Neural cell (in vitro differentiated cells): ENCODE results near the gene ASPHD1. TPM values are rescaled to one million over a fixed set of nuclear protein-coding genes. Genes with fewer than 3 reads are reported as not detected.
"Not testable (repeated sequence)": the region's sequence is repeated elsewhere in the genome, so short reads cannot be mapped to it uniquely, and the experiment has no call there.

Experiments used
- H2AFZ ChIP-seq: fragments of 200-600, 300-800 bp; sonication (generic), shearing (Covaris generic); 2 replicates; pipeline ENCODE4 v1.6.0; 2014; ENCODE audit warnings: low read depth, mild to moderate bottlenecking, antibody characterized with exemption, low read length, moderate library complexity
- H3F3A ChIP-seq: fragments of 200-600 bp; shearing (Covaris generic); 2 replicates; pipeline ENCODE4 v1.6.1; 2016; ENCODE audit warnings: mild to moderate bottlenecking, moderate library complexity, mixed read lengths, antibody characterized with exemption, low read length; ENCODE audit not compliant: insufficient read depth, poor library complexity, severe bottlenecking
- H3K27ac ChIP-seq: fragments of 200-600, 300-800 bp; sonication (generic), shearing (Covaris generic); 2 replicates; pipeline ENCODE4 v1.5.1; 2014; ENCODE audit warnings: mild to moderate bottlenecking, low read length, moderate library complexity
- H3K27me3 ChIP-seq: fragments of 300-800, 200-600 bp; sonication (generic), shearing (Covaris generic); 2 replicates; pipeline ENCODE4 v1.6.0; 2014; ENCODE audit warnings: mild to moderate bottlenecking, low read depth, low read length, moderate library complexity; ENCODE audit not compliant: insufficient read depth
- H3K36me3 ChIP-seq: fragments of 300-800, 200-600 bp; sonication (generic), shearing (Covaris generic); 2 replicates; pipeline ENCODE4 v1.5.1; 2014; ENCODE audit warnings: mild to moderate bottlenecking, antibody characterized with exemption, low read length, moderate library complexity; ENCODE audit not compliant: insufficient read depth
- H3K4me2 ChIP-seq: fragments of 300-800, 200-600 bp; sonication (generic), shearing (Covaris generic); 2 replicates; pipeline ENCODE4 v1.6.0; 2014; ENCODE audit warnings: mild to moderate bottlenecking, low read length
- H3K4me3 ChIP-seq: fragments of 300-800, 200-600 bp; sonication (generic), shearing (Covaris generic); 2 replicates; pipeline ENCODE4 v1.5.1; 2014; ENCODE audit warnings: mild to moderate bottlenecking, low read length, moderate library complexity
- H3K79me2 ChIP-seq: fragments of 200-600 bp; shearing (Covaris generic); replicated peaks from 2 replicates; pipeline ENCODE4 v1.6.0; 2014; ENCODE audit warnings: mild to moderate bottlenecking, low read length, moderate library complexity; ENCODE audit not compliant: insufficient read depth
- H3K9ac ChIP-seq: fragments of 300-800, 200-600 bp; sonication (generic), shearing (Covaris generic); 2 replicates; pipeline ENCODE4 v1.6.1; 2016; ENCODE audit warnings: mild to moderate bottlenecking, low read length, mixed read lengths
- H3K9me2 ChIP-seq: fragments of 200-600 bp; shearing (Covaris generic); 2 replicates; pipeline ENCODE4 v1.6.1; 2016; ENCODE audit warnings: mild to moderate bottlenecking, low read length, mixed read lengths; ENCODE audit not compliant: insufficient read depth
- H3K9me3 ChIP-seq: fragments of 200-600, 300-800 bp; sonication (generic), shearing (Covaris generic); 2 replicates; pipeline ENCODE4 v1.6.1; 2016; ENCODE audit warnings: mild to moderate bottlenecking, mixed run types, low read length, moderate library complexity, mixed read lengths
- H4K20me1 ChIP-seq: fragments of 200-600 bp; shearing (Covaris generic); 2 replicates; pipeline ENCODE4 v1.6.1; 2016; ENCODE audit warnings: mild to moderate bottlenecking, mixed run types; ENCODE audit not compliant: insufficient read depth
- CTCF ChIP-seq: fragments of 450-650 bp; IDR thresholded peaks from 2 replicates; pipeline ENCODE4 v1.5.1; 2014; ENCODE audit warnings: antibody characterized with exemption, mild to moderate bottlenecking, moderate library complexity; ENCODE audit not compliant: poor library complexity, severe bottlenecking
- EP300 ChIP-seq: fragments of 450-650 bp; conservative IDR thresholded peaks from 2 replicates; pipeline ENCODE4 v1.6.1; 2014; ENCODE audit warnings: antibody characterized with exemption, mild to moderate bottlenecking, moderate library complexity; ENCODE audit not compliant: poor library complexity, severe bottlenecking
- EZH2 ChIP-seq: fragments of 200-600, 300-800 bp; shearing (Covaris generic), sonication (generic); IDR thresholded peaks from 2 replicates; pipeline ENCODE4 v1.6.1; 2014; ENCODE audit warnings: antibody characterized with exemption, low read length, borderline replicate concordance, mild to moderate bottlenecking; ENCODE audit not compliant: insufficient read depth, poor library complexity, severe bottlenecking
- MXI1 ChIP-seq: fragments of 450-650 bp; conservative IDR thresholded peaks from 2 replicates; pipeline ENCODE4 v1.6.1; 2014; ENCODE audit warnings: antibody characterized with exemption, mild to moderate bottlenecking; ENCODE audit not compliant: poor library complexity, severe bottlenecking
- POLR2AphosphoS5 ChIP-seq: IDR thresholded peaks from 2 replicates; pipeline ENCODE4 v1.6.1; 2012
- RAD21 ChIP-seq: fragments of 450-650 bp; conservative IDR thresholded peaks from 2 replicates; pipeline ENCODE4 v1.6.1; 2014; ENCODE audit warnings: antibody characterized with exemption, mild to moderate bottlenecking, moderate library complexity
- REST ChIP-seq: IDR thresholded peaks from 2 replicates; pipeline ENCODE4 v1.6.1; 2012; ENCODE audit warnings: borderline replicate concordance
- SMC3 ChIP-seq: fragments of 450-650 bp; conservative IDR thresholded peaks from 2 replicates; pipeline ENCODE4 v1.6.1; 2014; ENCODE audit warnings: antibody characterized with exemption, mild to moderate bottlenecking, moderate library complexity; ENCODE audit not compliant: poor library complexity
- TAF1 ChIP-seq: IDR thresholded peaks from 2 replicates; pipeline ENCODE4 v1.6.1; 2012; ENCODE audit warnings: low read depth
- polyA plus RNA-seq: library from polyadenylated mRNA; depleted of rRNA; stranded (reverse); fragments of >200 nt; gene quantifications from 2 replicates; pipeline ENCODE4 v1.2.3, GENCODE V29; 2014

Gene ASPHD1
- polyA plus RNA-seq, 1 donor from 2014 or later = 38.9 TPM

- H3K9me2 ChIP-seq = no peaks in the 10 kb centered on the region
- no peaks in the 10 kb centered on the region for H4K20me1 ChIP-seq
- H2AFZ ChIP-seq = no peak overlapping the region
- H3K79me2 ChIP-seq = no peaks in the 10 kb centered on the region
- H3K36me3 ChIP-seq = no peaks in the 10 kb centered on the region
- no peak overlapping the region for H3K9ac ChIP-seq
- H3K4me3 ChIP-seq = no peak overlapping the region
- no peaks in the 10 kb centered on the region for H3F3A ChIP-seq
- H3K9me3 ChIP-seq = no peaks in the 10 kb centered on the region
- no peak overlapping the region for H3K4me2 ChIP-seq
- no peak for TF ChIP-seq CTCF
- no peak for TF ChIP-seq REST
- TF ChIP-seq TAF1 = no peak
- TF ChIP-seq POLR2AphosphoS5 = no peak
- TF ChIP-seq EP300 = no peak
- no peak for TF ChIP-seq MXI1
- TF ChIP-seq SMC3 = no peak
- TF ChIP-seq EZH2 = no peak
- TF ChIP-seq RAD21 = no peak
- H3K27me3 ChIP-seq = no peaks in the 10 kb centered on the region
- H3K27ac ChIP-seq = no peak overlapping the region
These were observed 8.5 kb downstream of the ASPHD1 start for GRCh38 chr16:29908719-29909220.

GRCh38 chr16:29909391-29909790 lies 9.1 kb downstream of the ASPHD1 start:
- Histone ChIP-seq H3K27me3 (no peaks in the 10 kb centered on the region), H3K79me2 (no peaks in the 10 kb centered on the region), H3K9me2 (no peaks in the 10 kb centered on the region), H3K27ac (no peak overlapping the region), H3F3A (no peaks in the 10 kb centered on the region), H3K9ac (no peak overlapping the region), H2AFZ (no peak overlapping the region), H3K9me3 (no peaks in the 10 kb centered on the region), H3K4me2 (no peak overlapping the region), H3K36me3 (no peaks in the 10 kb centered on the region), H3K4me3 (no peak overlapping the region), H4K20me1 (no peaks in the 10 kb centered on the region)
- no peak for TF ChIP-seq MXI1
- no peak for TF ChIP-seq SMC3
- no peak for TF ChIP-seq POLR2AphosphoS5
- no peak for TF ChIP-seq TAF1
- no peak for TF ChIP-seq RAD21
- TF ChIP-seq CTCF = no peak
- TF ChIP-seq EP300 = no peak
- TF ChIP-seq REST = no peak
- TF ChIP-seq EZH2 = no peak

GRCh38 chr16:29909851-29910250 lies 9.6 kb downstream of the ASPHD1 start:
- not testable (repeated sequence) for H3K4me3 ChIP-seq, H3K27ac ChIP-seq, H3F3A ChIP-seq, H3K79me2 ChIP-seq, H4K20me1 ChIP-seq, H3K9me2 ChIP-seq, H3K4me2 ChIP-seq, H3K9ac ChIP-seq, H3K36me3 ChIP-seq, H3K9me3 ChIP-seq, H3K27me3 ChIP-seq, H2AFZ ChIP-seq
